ENCODE results near the gene ACVR1.
"Not testable (repeated sequence)": the region's sequence is repeated elsewhere in the genome, so short reads cannot be mapped to it uniquely, and the experiment has no call there.

Gene ACVR1

DNA sequence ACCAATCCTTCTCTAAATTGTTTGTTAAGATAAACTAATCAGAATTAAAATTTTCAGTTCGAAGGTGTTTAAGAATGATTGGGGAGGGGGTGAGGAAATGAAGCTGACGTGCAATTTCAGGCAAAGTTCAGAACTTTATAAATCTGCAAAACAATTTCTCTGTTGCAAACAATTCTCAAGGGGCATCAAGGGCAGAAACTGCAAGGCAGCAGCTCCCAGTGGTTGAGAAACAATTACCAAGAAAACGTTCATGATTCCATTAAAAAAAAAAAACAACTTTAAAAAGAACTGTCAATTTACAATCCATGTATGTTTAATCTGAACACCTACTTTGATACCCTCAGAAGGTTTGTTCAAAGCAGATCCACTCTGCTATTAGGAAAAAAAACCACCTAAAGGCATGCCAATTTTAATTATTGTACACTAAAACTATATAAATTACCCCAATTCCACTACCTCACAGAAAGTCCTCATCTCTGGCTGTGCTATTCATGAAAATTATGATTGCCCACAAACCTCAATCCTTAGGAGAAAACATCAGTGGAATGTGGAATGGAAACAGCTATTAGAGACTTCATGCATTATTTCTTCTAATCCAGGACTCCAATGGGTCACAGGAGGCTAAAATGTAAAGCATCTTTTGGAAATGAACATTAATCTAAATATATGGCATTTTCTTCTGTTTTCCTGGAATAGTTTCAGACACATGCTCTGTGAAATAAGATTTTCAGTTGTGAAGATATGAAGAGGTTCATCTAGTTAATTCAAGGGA, 127.6 kb downstream of the ACVR1 start:
- DNase-seq = no peak

- no peak for DNase-seq
Measured at GRCh38 chr2:157747695-157748370, 128.3 kb downstream of the ACVR1 start.

GRCh38 chr2:157747280-157747679, 128.8 kb downstream of the ACVR1 start:
- DNase-seq = no peak

DNA sequence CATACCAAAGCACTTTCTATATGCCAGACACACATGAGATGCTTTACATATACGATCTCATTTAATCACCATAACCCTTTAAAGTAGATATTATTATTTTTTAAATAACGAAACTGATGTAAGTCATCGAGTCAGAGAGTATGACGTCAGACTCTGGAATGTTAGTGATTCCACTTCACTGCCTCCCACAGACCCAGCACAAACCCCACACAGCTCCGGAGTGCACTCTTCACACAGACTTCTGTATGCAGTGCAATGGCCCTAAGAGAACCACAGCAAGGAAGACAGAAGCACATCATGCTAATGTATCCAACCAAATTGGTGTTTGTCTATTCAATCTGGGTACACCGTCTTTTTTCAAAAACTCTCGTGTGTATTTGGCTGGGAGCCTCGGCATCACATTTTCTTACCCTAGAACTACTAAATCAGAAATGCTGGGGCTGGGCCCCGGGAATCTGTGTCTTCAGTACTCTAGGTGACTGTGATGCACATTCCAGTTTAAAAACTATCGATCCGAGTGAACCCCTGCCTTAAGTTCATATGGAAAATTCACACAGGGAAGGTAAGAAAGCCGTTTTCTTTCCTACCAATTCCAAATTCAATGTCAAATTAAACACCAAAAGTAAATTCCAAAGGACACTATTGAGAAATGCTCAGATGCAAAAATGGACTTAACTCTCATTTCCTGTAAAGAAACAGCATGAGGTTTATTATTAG, 129.7 kb downstream of the ACVR1 start:
- no peak for DNase-seq

DNA sequence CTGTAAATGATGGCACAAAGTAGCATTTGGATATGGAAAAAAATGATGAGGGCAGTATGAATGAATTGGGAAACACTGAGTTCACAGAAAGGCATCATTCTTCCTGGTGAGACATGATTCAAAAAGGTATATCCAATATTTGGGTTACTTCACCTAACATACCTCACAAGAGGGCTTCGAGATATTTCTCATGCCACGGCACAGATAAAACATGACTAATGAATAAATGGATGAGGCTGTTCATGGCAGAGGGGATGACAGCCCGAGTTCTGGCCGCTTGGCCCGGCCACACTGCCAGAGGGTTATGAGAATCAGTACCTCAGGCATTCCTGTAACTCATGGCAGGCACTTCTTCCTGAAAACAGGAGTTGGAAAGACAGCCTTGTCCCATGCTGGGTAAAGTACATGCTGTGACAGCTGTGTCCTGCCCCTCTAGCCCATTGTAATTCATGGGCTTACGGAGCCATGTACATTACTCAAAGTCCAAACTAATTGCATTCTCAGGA, 131.5 kb downstream of the ACVR1 start:
- no peak for DNase-seq

DNA sequence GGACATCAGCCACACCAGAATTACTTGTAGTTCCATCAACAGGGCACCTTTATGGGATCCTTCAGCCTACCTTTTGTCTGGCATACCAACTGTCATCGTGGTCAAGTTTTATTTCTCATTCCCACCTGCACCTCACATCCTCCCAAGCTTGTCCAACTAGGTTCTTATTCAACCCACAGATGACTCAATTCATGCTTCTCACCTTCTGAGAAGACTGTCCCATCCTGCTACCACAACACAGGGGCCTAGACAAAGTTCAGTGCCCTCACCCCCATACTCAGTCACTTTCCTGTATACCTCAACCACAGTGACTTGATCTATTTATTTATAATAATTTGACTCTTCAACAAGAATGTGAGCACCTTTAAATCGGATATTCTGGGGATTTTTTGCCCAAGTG, 133.1 kb downstream of the ACVR1 start:
- no peak for DNase-seq

GRCh38 chr2:157741819-157742484, 134.2 kb downstream of the ACVR1 start:
- no peak for DNase-seq

DNA sequence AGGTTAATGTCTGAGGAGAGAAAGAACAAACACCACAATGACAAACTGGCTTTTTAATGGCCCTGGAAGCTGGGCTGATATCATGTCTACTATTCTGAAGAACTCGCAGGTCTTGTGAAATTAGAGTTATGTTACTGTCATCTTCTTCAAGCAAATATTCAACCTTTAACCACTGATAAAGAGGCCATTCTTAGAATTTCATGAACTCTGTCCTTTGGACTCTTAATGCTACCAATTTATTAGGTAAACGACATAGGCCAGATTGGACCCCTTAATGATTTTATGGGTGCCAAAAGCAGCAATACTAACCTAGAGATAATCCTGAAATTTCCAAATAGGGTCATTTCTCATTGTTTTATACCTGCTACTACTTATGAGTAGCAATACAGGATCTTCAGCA, 138.5 kb downstream of the ACVR1 start:
- no peak for DNase-seq

DNA sequence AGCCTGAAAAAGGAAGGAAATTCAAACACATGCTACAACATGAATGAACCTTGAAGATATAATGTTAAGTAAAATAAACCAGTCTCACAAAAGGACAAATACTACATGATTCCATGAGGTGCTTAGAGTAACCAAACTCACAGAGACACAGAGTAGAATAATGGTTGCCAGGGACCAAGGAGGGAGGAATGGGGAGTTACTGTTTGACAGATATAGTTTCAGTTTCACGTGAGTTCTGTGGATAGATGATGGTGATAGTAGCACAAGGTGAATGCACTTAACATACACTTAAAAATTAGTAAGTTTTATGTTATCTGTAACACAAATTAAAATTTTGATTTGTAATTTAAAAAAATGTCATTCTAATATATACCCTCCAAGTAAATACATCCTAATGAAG, 140.6 kb downstream of the ACVR1 start:
- DNase-seq = no peak

- DNase-seq = no peak
Measured at GRCh38 chr2:157733263-157733662, 142.9 kb downstream of the ACVR1 start.

DNA sequence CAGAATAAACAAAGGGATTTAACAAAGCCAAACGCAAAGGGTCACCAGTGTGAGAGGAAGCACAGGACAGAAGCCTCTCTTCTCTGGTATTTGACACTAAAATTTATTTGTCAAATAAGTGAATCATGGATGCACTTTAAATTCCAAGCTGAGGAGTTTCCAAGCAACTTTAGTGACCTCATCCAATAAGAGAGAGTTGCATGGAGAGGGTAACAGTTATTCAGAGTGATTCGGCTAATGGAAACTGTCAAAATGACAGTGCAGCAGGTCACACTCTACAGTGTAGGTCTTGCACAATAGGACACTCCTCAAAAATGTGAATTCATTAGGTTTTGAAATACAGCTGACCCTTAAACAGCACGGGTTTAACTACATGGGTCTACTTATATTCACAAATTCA, 143.5 kb downstream of the ACVR1 start:
- DNase-seq = no peak

DNA sequence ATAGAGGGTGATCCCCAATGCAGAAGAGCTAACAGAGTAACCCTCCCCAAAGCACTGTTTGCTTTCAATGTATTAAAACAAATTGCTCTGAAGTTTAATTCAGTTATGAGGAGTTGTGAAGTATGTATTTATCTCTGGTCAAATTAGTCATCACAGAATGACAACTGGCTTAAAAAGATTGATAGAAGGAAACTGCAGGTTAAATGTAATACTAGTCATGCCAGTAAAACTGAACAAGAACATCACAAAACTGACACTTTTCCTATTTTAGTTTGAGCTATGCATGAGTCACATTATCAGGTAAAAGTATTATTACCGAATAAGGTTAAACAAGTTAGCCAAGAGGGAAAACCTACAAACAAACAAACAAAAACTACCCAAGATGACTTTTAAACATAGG, 148.4 kb downstream of the ACVR1 start:
- no peak for DNase-seq

GRCh38 chr2:157726946-157727345, 149.2 kb downstream of the ACVR1 start:
- no peak for DNase-seq

- no peak for DNase-seq
Measured at GRCh38 chr2:157725846-157726245, 150.3 kb downstream of the ACVR1 start.

DNA sequence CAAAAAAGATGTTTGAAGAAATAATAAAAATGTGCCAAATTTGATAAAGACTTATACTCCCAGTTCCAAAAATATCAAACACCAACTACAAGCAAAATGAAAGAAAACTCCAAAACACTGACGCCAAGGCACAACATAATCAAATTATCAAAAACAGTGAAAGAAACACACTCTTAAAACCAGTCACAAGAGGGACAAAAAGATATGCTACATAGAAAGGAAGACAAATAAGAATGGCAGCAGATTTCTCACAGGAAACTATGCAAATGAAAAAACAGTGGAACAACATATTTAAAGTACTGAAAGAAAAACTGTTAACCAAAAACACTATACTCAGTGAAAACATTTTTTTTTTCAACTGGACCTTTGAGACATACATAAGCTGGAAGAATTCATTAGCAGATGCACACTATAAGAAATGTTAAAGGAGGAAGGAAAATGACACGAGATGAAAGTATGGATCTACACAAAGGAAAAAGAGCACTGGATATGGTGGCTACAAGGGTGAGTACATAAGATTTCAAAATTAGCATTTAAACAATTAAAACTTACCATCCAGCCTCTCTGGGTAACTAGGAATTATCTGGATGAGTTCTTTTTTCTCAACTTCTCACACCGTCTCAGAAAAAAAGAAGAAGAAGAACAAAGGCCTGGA, 153.4 kb downstream of the ACVR1 start:
- no peak for DNase-seq

GRCh38 chr2:157720504-157720903, 155.6 kb downstream of the ACVR1 start:
- no peak for DNase-seq

GRCh38 chr2:157704653-157705052, 171.5 kb downstream of the ACVR1 start:
- not testable (repeated sequence) for DNase-seq

DNA sequence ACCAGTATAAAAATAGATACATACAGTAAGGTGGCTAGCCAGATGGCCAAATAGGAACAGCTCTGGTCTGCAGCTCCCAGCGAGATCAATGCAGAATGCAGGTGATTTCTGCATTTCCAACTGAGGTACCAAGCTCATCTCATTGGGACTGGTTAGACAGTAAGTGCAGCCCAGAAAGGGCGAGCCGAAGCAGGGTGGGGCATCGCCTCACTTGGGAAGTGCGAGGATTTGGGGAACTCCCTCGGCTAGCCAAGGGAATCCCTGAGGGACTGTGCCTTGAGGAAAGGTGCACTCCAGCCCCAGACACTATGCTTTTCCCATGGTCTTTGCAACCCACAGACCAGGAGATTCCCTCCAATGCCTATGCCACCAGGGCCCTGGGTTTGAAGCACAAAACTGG, 172.0 kb downstream of the ACVR1 start:
- DNase-seq = not testable (repeated sequence)

GRCh38 chr2:157699806-157700205, 176.3 kb downstream of the ACVR1 start:
- DNase-seq = no peak

GRCh38 chr2:157699009-157699408, 177.1 kb downstream of the ACVR1 start:
- no peak for DNase-seq

- no peak for DNase-seq
Measured at GRCh38 chr2:157698430-157698829, 177.7 kb downstream of the ACVR1 start.

DNA sequence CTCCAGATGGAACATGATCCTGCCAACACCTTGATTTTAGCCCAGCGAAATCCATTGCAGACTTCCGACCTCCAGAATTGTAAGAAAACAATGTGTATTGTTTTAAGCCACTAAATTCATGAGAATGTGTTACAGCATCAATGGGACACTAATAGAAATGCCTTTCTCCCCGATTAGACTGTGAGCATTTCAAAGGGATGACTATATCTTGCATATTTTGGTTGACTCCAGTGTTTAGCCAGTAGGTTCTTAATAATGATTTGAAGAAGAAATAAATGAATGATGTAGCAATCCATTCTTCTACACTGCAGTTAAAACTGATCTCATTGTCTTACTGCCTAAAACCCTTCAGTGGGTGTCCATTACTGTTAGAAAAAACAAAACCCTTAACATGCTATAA, 180.1 kb downstream of the ACVR1 start:
- DNase-seq = no peak

GRCh38 chr2:157692768-157693167, 183.4 kb downstream of the ACVR1 start:
- no peak for DNase-seq
